ENCODE results near the gene CPA5. TPM values are rescaled to one million over a fixed set of nuclear protein-coding genes. Genes with fewer than 3 reads are reported as not detected.

Gene CPA5, protein sequence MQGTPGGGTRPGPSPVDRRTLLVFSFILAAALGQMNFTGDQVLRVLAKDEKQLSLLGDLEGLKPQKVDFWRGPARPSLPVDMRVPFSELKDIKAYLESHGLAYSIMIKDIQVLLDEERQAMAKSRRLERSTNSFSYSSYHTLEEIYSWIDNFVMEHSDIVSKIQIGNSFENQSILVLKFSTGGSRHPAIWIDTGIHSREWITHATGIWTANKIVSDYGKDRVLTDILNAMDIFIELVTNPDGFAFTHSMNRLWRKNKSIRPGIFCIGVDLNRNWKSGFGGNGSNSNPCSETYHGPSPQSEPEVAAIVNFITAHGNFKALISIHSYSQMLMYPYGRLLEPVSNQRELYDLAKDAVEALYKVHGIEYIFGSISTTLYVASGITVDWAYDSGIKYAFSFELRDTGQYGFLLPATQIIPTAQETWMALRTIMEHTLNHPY
- total RNA-seq = 0.55 TPM

DNA sequence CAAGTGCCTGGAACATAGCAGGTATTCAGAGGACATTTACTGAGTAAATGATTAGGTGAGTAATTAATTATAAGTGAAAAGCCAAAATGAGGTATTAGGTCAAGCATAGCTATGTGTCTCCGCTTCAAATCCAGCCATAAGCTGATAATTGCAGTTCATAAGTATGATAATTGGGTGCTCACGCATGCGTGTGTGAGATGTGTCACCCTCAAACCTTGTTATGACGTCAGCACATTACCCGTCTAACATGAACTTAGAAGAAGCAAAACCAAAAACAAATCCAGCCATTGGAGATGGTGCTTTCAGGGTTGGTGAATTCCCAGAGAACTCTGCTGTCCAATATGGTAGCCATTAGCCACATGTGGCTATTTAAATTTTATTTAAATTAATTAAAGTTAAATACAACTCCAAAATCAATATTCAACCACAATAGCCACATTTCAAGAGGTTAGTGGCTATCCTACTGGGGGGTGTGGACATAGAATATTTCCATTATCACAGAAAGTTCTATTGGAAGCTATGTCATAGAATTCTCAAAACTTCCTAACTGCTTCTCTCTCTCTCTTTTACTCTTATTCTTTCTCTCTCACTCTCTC, at the start of gene CPA5:
CPA5 (plus strand) TSS at position 546 of the 596 bp plus-strand sequence. CDS start 1,670 bp downstream, outside the sequence.

DNA sequence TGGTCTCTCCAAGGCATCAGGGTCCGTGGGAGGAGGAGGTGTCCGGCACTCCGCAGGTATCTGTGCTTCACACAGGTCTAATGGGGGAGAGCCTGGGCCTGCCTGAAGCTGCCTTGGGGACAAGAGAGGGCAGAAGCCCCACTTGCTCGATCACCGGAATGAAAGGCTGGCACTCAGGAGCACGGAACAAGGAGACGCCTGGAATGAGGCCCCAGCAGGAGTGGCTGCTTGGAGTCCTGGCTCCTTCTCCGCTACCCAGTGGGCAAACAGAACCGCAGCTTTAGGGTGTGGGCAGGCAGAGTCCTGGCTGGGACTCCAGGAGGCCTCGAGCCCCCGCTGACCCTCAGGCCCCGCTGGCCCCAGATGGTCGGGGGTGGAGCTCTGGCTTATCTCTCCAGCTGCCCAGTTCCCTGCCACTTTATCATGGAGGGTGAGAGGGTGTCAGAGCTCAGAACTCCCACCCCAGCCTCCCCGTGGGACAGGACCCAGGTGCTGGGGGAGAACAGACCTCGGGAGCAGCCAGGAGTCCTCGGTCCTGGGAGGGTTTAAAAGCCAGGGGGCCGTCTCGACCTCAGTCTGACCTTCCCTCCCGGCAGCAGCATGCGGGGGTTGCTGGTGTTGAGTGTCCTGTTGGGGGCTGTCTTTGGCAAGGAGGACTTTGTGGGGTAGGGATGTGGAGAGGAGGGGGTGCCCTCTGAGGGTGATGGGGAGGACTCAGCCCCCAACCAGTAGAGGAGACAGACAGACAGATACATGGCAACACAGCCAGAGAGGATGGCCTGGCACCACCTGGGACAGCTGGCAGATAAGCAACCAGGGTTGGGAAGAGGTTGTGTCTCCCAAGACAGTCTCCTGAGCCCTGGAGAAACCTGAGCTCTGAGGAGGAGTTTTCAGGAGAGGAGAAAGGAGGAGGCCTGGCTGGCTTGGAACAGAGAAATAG, 35.6 kb downstream of the CPA5 start, which contains the start of gene CPA1:
CPA1 (plus strand) TSS at position 574 of the 940 bp plus-strand sequence; CDS start at position 601, 27 bp downstream.

Other genes starting within 250 kb of the CPA5 start
- 22.0 TPM for gene TMEM209, start 139.4 kb upstream of the CPA5 start, total RNA-seq
- not detected for gene SSMEM1, start 137.0 kb upstream of the CPA5 start, total RNA-seq
- gene CPA2, start 78.0 kb upstream of the CPA5 start, total RNA-seq = not detected
- gene CPA4, start 51.7 kb upstream of the CPA5 start, total RNA-seq = 3.6 TPM
- gene CPA1, start 35.7 kb downstream of the CPA5 start, total RNA-seq = 0.66 TPM
- gene CEP41, start 96.2 kb downstream of the CPA5 start, total RNA-seq = 28.8 TPM
- 337 TPM for gene MEST, start 147.3 kb downstream of the CPA5 start, total RNA-seq

Data from camera-type eye (tissue), 1 donor.